Stimulated activated CD4-positive, alpha-beta T cell treated with anti-CD3 and anti-CD28 coated beads, Interleukin-2, amount 100 ng/mL, for 4 hours (primary cell): ENCODE data around the gene RRAGB.
"Not testable (repeated sequence)": the region's sequence is repeated elsewhere in the genome, so short reads cannot be mapped to it uniquely, and the experiment has no call there.

Source experiments
- DNase-seq: peaks from one replicate; pipeline ENCODE4 v3.0.0-alpha.2; 2020; ENCODE audit warnings: low read depth

RRAGB gene

GRCh38 chrX:55717521-55718497 lies at the start of gene RRAGB:
RRAGB (plus strand) TSS chrX:55717749; CDS start chrX:55718328, 579 bp downstream.
- peak; percentile 90 for DNase-seq

GRCh38 chrX:55668084-55668483 lies 49.5 kb upstream of the RRAGB start:
- DNase-seq, result no peak

GRCh38 chrX:55688579-55688978 lies 29.0 kb upstream of the RRAGB start:
- not testable (repeated sequence) for DNase-seq

GRCh38 chrX:55695227-55696018 lies 22.1 kb upstream of the RRAGB start:
- no peak for DNase-seq

GRCh38 chrX:55697381-55697780 lies 20.2 kb upstream of the RRAGB start:
- DNase-seq, result no peak

GRCh38 chrX:55702671-55703070 lies 14.9 kb upstream of the RRAGB start:
- no peak for DNase-seq

GRCh38 chrX:55703436-55703835 lies 14.1 kb upstream of the RRAGB start:
- not testable (repeated sequence) for DNase-seq

- not testable (repeated sequence) for DNase-seq
Observed at GRCh38 chrX:55705066-55705465, 12.5 kb upstream of the RRAGB start.

GRCh38 chrX:55709735-55710134 lies 7.8 kb upstream of the RRAGB start:
- no peak for DNase-seq

- DNase-seq, result no peak
Observed at GRCh38 chrX:55710701-55711100, 6.8 kb upstream of the RRAGB start.

- no peak for DNase-seq
Observed at GRCh38 chrX:55713631-55714030, 3.9 kb upstream of the RRAGB start.

- no peak for DNase-seq
Observed at GRCh38 chrX:55714161-55714560, 3.4 kb upstream of the RRAGB start.

- no peak for DNase-seq
Observed at GRCh38 chrX:55715847-55716246, 1.7 kb upstream of the RRAGB start.

GRCh38 chrX:55716937-55717336 lies 612 bp upstream of the RRAGB start:
- DNase-seq, result no peak

GRCh38 chrX:55731826-55732225 lies 14.3 kb downstream of the RRAGB start:
- no peak for DNase-seq

- no peak for DNase-seq
Observed at GRCh38 chrX:55738969-55739368, 21.4 kb downstream of the RRAGB start.

GRCh38 chrX:55742649-55743048 lies 25.1 kb downstream of the RRAGB start:
- no peak for DNase-seq

- not testable (repeated sequence) for DNase-seq
Observed at GRCh38 chrX:55748463-55748862, 30.9 kb downstream of the RRAGB start.

GRCh38 chrX:55750256-55750655 lies 32.7 kb downstream of the RRAGB start:
- no peak for DNase-seq

GRCh38 chrX:55754861-55755294 lies 37.3 kb downstream of the RRAGB start:
- DNase-seq, result no peak

GRCh38 chrX:55758033-55758432 lies 40.5 kb downstream of the RRAGB start:
- DNase-seq, result no peak

- DNase-seq, result no peak
Observed at GRCh38 chrX:55759478-55759877, 41.9 kb downstream of the RRAGB start.

GRCh38 chrX:55767100-55767499 lies 49.6 kb downstream of the RRAGB start:
- no peak for DNase-seq
